BE2C (cell line): Measurements from ENCODE around the gene FYTTD1.
A peak's percentile ranks its signal among the peaks of the same experiment; 100 is the strongest.
"Not testable (repeated sequence)": the region's sequence is repeated elsewhere in the genome, so short reads cannot be mapped to it uniquely, and the experiment has no call there.

Experiments used
- DNase-seq: peaks from one replicate; pipeline ENCODE4 v3.0.0-alpha.2; 2020
- H3K27me3 ChIP-seq: fragments of 250-450 bp; sonication (Bioruptor Pico); 2 replicates; pipeline ENCODE4 v1.5.1; 2020; ENCODE audit warnings: mild to moderate bottlenecking
- H3K36me3 ChIP-seq: fragments of 250-450 bp; sonication (Bioruptor Pico); 2 replicates; pipeline ENCODE4 v1.5.1; 2020; ENCODE audit warnings: mild to moderate bottlenecking
- H3K4me1 ChIP-seq: fragments of 250-450 bp; sonication (Bioruptor Pico); 2 replicates; pipeline ENCODE4 v1.5.1; 2020
- H3K4me3 ChIP-seq: 2 replicates; pipeline ENCODE4 v1.5.1; 2011; ENCODE audit warnings: low read depth, low read length
- H3K9me3 ChIP-seq: fragments of 250-450 bp; sonication (Bioruptor Pico); 2 replicates; pipeline ENCODE4 v1.5.1; 2020
- CTCF ChIP-seq: IDR thresholded peaks from 2 replicates; pipeline ENCODE4 v1.5.1; 2012; ENCODE audit warnings: mild to moderate bottlenecking, low read depth, low read length

The FYTTD1 gene

GRCh38 chr3:197711973-197712707 lies 37.5 kb upstream of the FYTTD1 start:
- no peaks in the 10 kb centered on the region; the same call in 1 of the 2 replicates for H3K36me3 ChIP-seq
- peak overlapping the region; percentile 45 for H3K4me3 ChIP-seq
- H3K27me3 ChIP-seq = no peaks in the 10 kb centered on the region
- no peaks in the 10 kb centered on the region for H3K9me3 ChIP-seq
- TF ChIP-seq CTCF = no peak
- peak; percentile 66 for DNase-seq
- H3K4me1 ChIP-seq = no peaks in the 10 kb centered on the region

- H3K27me3 ChIP-seq = no peaks in the 10 kb centered on the region
- DNase-seq = no peak
- TF ChIP-seq CTCF = no peak
- no peak overlapping the region for H3K4me3 ChIP-seq
- H3K4me1 ChIP-seq = no peaks in the 10 kb centered on the region
- no peaks in the 10 kb centered on the region for H3K9me3 ChIP-seq
- H3K36me3 ChIP-seq = no peaks in the 10 kb centered on the region; the same call in 1 of the 2 replicates
These were observed 36.2 kb upstream of the FYTTD1 start for GRCh38 chr3:197713477-197713822.

GRCh38 chr3:197714251-197714650 lies 35.4 kb upstream of the FYTTD1 start:
- Histone ChIP-seq H3K9me3 (no peaks in the 10 kb centered on the region), H3K4me3 (no peak overlapping the region), H3K36me3 (no peaks in the 10 kb centered on the region; the same call in 1 of the 2 replicates), H3K4me1 (no peaks in the 10 kb centered on the region), H3K27me3 (no peaks in the 10 kb centered on the region)
- TF ChIP-seq CTCF = no peak
- no peak for DNase-seq

- no peak for DNase-seq
- no peak for TF ChIP-seq CTCF
- H3K9me3 ChIP-seq = no peaks in the 10 kb centered on the region
These were observed 30.8 kb upstream of the FYTTD1 start for GRCh38 chr3:197718891-197719290.

GRCh38 chr3:197720694-197721093 lies 29.0 kb upstream of the FYTTD1 start:
- no peak for DNase-seq
- H3K4me3 ChIP-seq = no peak overlapping the region
- no peaks in the 10 kb centered on the region for H3K27me3 ChIP-seq
- H3K4me1 ChIP-seq = no peaks in the 10 kb centered on the region
- TF ChIP-seq CTCF = no peak
- H3K36me3 ChIP-seq = no peaks in the 10 kb centered on the region; the same call in 1 of the 2 replicates
- H3K9me3 ChIP-seq = no peaks in the 10 kb centered on the region

More at GRCh38 chr3:197718891-197719290, 30.8 kb upstream of the FYTTD1 start:
- no peaks in the 10 kb centered on the region for H3K27me3 ChIP-seq
- H3K4me3 ChIP-seq = no peak overlapping the region
- no peaks in the 10 kb centered on the region; the same call in 1 of the 2 replicates for H3K36me3 ChIP-seq
- no peaks in the 10 kb centered on the region for H3K4me1 ChIP-seq

- Histone ChIP-seq H3K4me1 (no peaks in the 10 kb centered on the region), H3K27me3 (no peaks in the 10 kb centered on the region), H3K4me3 (no peak overlapping the region), H3K9me3 (no peaks in the 10 kb centered on the region), H3K36me3 (no peaks in the 10 kb centered on the region)
- no peak for TF ChIP-seq CTCF
- DNase-seq = no peak
These were observed 26.9 kb upstream of the FYTTD1 start for GRCh38 chr3:197722734-197723133.

- not testable (repeated sequence) for H3K27me3 ChIP-seq, DNase-seq, H3K36me3 ChIP-seq, H3K4me3 ChIP-seq, H3K9me3 ChIP-seq, H3K4me1 ChIP-seq
These were observed 21.8 kb upstream of the FYTTD1 start for GRCh38 chr3:197727878-197728277.
